Trophoblast cell (in vitro differentiated cells and primary cell): ENCODE measurements around the gene DLG2.
"Not testable (repeated sequence)": the region's sequence is repeated elsewhere in the genome, so short reads cannot be mapped to it uniquely, and the experiment has no call there.

Experiments
- DNase-seq, 2 donors: peaks; one replicate each; pipeline ENCODE4 v3.0.0-alpha.2; 2016
- H2AFZ ChIP-seq: 2 replicates; pipeline ENCODE4 v1.6.1; 2013; ENCODE audit warnings: low read length, moderate library complexity, mild to moderate bottlenecking; ENCODE audit not compliant: insufficient read depth, poor library complexity
- H2AK5ac ChIP-seq: 2 replicates; pipeline ENCODE4 v1.6.1; 2013; ENCODE audit warnings: mild to moderate bottlenecking, low read length
- H2BK120ac ChIP-seq: 2 replicates; pipeline ENCODE4 v1.6.1; 2013; ENCODE audit warnings: low read length, mild to moderate bottlenecking, moderate library complexity; ENCODE audit not compliant: insufficient read depth, poor library complexity
- H2BK12ac ChIP-seq: 2 replicates; pipeline ENCODE4 v1.6.1; 2013; ENCODE audit warnings: mild to moderate bottlenecking, low read length, moderate library complexity
- H2BK5ac ChIP-seq: 2 replicates; pipeline ENCODE4 v1.6.1; 2013; ENCODE audit warnings: low read length, low read depth, moderate library complexity, mild to moderate bottlenecking; ENCODE audit not compliant: poor library complexity
- H3K14ac ChIP-seq: 2 replicates; pipeline ENCODE4 v1.6.1; 2013; ENCODE audit warnings: mild to moderate bottlenecking, low read length
- H3K18ac ChIP-seq: 2 replicates; pipeline ENCODE4 v1.6.1; 2013; ENCODE audit warnings: mild to moderate bottlenecking, low read length
- H3K23ac ChIP-seq: 2 replicates; pipeline ENCODE4 v1.6.1; 2013; ENCODE audit warnings: low read length
- H3K27ac ChIP-seq: 2 replicates; pipeline ENCODE4 v1.5.1; 2013; ENCODE audit warnings: low read depth, mild to moderate bottlenecking, inconsistent platforms, low read length, moderate library complexity
- H3K27me3 ChIP-seq: 2 replicates; pipeline ENCODE4 v1.6.1; 2013; ENCODE audit warnings: inconsistent platforms, mild to moderate bottlenecking, low read length, moderate library complexity; ENCODE audit not compliant: insufficient read depth
- H3K36me3 ChIP-seq, 2 experiments: 1 replicate in 1 of 2; 2 replicates in 1 of 2; pipeline ENCODE4 v1.6.1; 2013; ENCODE audit warnings: low read length in 2 of 2, mild to moderate bottlenecking in 2 of 2, moderate library complexity in 1 of 2; ENCODE audit not compliant: insufficient read depth in 2 of 2, control insufficient read depth in 1 of 2
- H3K4ac ChIP-seq: 2 replicates; pipeline ENCODE4 v1.6.1; 2013; ENCODE audit warnings: low read depth, mild to moderate bottlenecking, low read length, moderate library complexity
- H3K4me1 ChIP-seq, 2 experiments: 1 replicate in 1 of 2; 2 replicates in 1 of 2; pipeline ENCODE4 v1.6.1; 2013; ENCODE audit warnings: low read length in 2 of 2, mild to moderate bottlenecking in 2 of 2, moderate library complexity in 1 of 2; ENCODE audit not compliant: insufficient read depth in 2 of 2, control insufficient read depth in 1 of 2
- H3K4me2 ChIP-seq: 2 replicates; pipeline ENCODE4 v1.6.1; 2013; ENCODE audit warnings: inconsistent platforms, mild to moderate bottlenecking, low read length, moderate library complexity
- H3K4me3 ChIP-seq: 2 replicates; pipeline ENCODE4 v1.5.1; 2013; ENCODE audit warnings: mild to moderate bottlenecking, low read depth, low read length, inconsistent platforms
- H3K79me1 ChIP-seq: one replicate; pipeline ENCODE4 v1.6.1; 2013; ENCODE audit warnings: low read length
- H3K79me2 ChIP-seq: 2 replicates; pipeline ENCODE4 v1.6.1; 2013; ENCODE audit warnings: low read length, mild to moderate bottlenecking; ENCODE audit not compliant: control insufficient read depth, insufficient read depth, poor library complexity
- H3K9ac ChIP-seq: 2 replicates; pipeline ENCODE4 v1.6.1; 2013; ENCODE audit warnings: mild to moderate bottlenecking, low read length
- H3K9me3 ChIP-seq: 2 replicates; pipeline ENCODE4 v1.6.1; 2013; ENCODE audit warnings: low read depth, mild to moderate bottlenecking, control low read depth, inconsistent platforms, low read length; ENCODE audit not compliant: insufficient read depth
- H4K12ac ChIP-seq: 2 replicates; pipeline ENCODE4 v1.6.1; 2013; ENCODE audit warnings: low read depth, mild to moderate bottlenecking, low read length, moderate library complexity
- H4K8ac ChIP-seq: 2 replicates; pipeline ENCODE4 v1.6.1; 2013; ENCODE audit warnings: low read depth, mild to moderate bottlenecking, low read length, moderate library complexity
- H4K91ac ChIP-seq: one replicate; pipeline ENCODE4 v1.6.1; 2013; ENCODE audit warnings: low read depth, mild to moderate bottlenecking, low read length, moderate library complexity
- WGBS: extraction: QIAGEN DNeasy Blood & Tissue Kit; methylation state at CpG from one replicate; pipeline ENCODE4 v1.1.7; 2013; ENCODE audit warnings: missing lambda C conversion rate; ENCODE audit not compliant: insufficient read length, insufficient coverage; ENCODE audit errors: extremely low coverage; 5-methylcytosine and 5-hydroxymethylcytosine counted together

DLG2 gene

DNA sequence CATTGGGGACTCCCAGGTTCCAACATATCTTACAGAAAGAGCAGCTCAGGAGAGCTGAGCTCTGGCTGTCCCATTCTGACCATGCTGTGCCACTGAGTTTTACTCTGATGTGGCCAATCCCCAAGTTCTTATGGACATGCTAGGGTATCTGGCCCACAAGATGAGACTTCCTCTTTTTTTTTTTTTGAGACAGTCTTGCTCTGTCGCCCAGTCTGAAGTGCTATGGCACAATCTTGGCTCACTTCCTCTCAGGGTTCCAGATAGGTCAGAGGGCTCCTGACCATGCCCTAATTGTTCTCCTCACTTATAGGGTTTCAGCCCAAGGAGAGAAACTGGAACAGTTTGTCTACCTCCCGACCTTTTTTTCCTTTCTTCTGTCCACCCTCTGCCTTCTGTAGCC lies 2188.7 kb downstream of the DLG2 start:
- Histone ChIP-seq H3K4me3 (no peak overlapping the region), H3K4ac (no peak overlapping the region), H3K36me3 (no peaks in the 10 kb centered on the region), H2BK5ac (no peak overlapping the region), H3K27me3 (no peaks in the 10 kb centered on the region), H3K9me3 (no peaks in the 10 kb centered on the region), H4K91ac (no peak overlapping the region), H3K79me1 (no peaks in the 10 kb centered on the region), H2BK120ac (no peak overlapping the region), H3K4me1 (peaks cover 3 to 11% of the 10 kb centered on the region in 2 experiments), H3K4me2 (no peak overlapping the region), H3K18ac (no peak overlapping the region), H3K23ac (no peak overlapping the region), H3K79me2 (no peaks in the 10 kb centered on the region), H3K14ac (no peak overlapping the region), H2BK12ac (no peak overlapping the region), H2AFZ (no peak overlapping the region), H2AK5ac (no peak overlapping the region), H3K9ac (no peak overlapping the region), H4K8ac (no peak overlapping the region), H3K27ac (no peak overlapping the region), H4K12ac (no peak overlapping the region)
- WGBS = no CpG with 5 or more reads among the region's 2 CpGs
- no peak for DNase-seq

DNA sequence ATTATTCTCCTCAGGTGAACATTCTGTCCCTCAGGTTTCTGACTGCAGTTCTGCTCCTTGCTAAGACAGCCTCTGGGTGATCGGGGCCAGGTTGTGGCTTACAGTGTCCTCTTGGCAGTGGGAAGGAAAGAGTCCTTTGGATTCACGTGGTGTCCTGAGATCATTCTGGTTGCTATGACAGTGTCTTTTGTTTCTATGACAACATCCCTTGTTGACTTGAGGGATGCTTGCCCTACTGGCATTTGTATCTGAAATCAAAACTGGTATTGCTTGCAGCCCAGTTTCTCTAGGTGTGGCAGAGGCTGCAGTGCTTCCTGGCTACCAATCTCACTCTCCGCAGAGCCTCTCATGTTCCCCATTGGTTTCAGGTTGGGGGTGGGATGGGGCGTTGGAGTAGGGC lies 2189.2 kb downstream of the DLG2 start:
- H3K9me3 ChIP-seq = no peaks in the 10 kb centered on the region
- H3K27ac ChIP-seq = no peak overlapping the region
- H3K4me3 ChIP-seq = no peak overlapping the region
- no peak overlapping the region for H2AK5ac ChIP-seq
- no peak overlapping the region for H3K4me2 ChIP-seq
- H2BK5ac ChIP-seq = no peak overlapping the region
- H3K18ac ChIP-seq = no peak overlapping the region
- no peak overlapping the region for H4K91ac ChIP-seq
- H3K4ac ChIP-seq = no peak overlapping the region
- H3K79me1 ChIP-seq = no peaks in the 10 kb centered on the region
- H4K12ac ChIP-seq = no peak overlapping the region
- H2BK12ac ChIP-seq = no peak overlapping the region
- H3K79me2 ChIP-seq = no peaks in the 10 kb centered on the region
- no CpG with 5 or more reads among the region's 4 CpGs for WGBS
- H2BK120ac ChIP-seq = no peak overlapping the region
- H4K8ac ChIP-seq = no peak overlapping the region
- no peak overlapping the region for H3K14ac ChIP-seq
- no peak overlapping the region for H2AFZ ChIP-seq
- H3K4me1 ChIP-seq = peaks cover 3 to 11% of the 10 kb centered on the region in 2 experiments
- H3K23ac ChIP-seq = no peak overlapping the region
- H3K27me3 ChIP-seq = no peaks in the 10 kb centered on the region
- no peak overlapping the region for H3K9ac ChIP-seq
- no peaks in the 10 kb centered on the region for H3K36me3 ChIP-seq
- DNase-seq = peak in 1 of 2 donors; percentile 55

DNA sequence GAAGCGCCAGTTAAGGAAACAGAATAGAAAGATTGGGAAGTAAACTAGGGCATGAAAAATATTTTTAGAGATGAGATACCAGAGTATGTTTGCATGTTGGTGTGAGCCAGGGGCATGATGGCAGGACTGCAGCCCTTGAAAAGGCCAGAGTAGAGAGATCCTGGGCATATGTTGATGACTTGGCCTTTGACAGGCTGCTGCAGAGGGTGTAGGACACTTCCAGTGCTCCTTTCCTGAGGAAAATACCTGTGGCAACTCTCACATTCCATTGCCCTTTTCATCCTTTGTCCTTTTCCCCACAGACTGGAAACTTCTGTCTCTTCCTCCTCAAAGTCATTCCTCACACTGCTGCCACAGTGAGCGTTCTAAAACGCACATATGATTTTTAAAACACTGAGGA lies 2190.3 kb downstream of the DLG2 start:
- no peak overlapping the region for H3K4me3 ChIP-seq
- peak in 1 of 2 donors; percentile 54 for DNase-seq
- H3K4me1 ChIP-seq = peaks cover 3 to 11% of the 10 kb centered on the region in 2 experiments
- no peak overlapping the region for H2BK120ac ChIP-seq
- no peak overlapping the region for H3K4ac ChIP-seq
- H4K12ac ChIP-seq = no peak overlapping the region
- no peak overlapping the region for H2BK5ac ChIP-seq
- no peak overlapping the region for H3K14ac ChIP-seq
- H4K91ac ChIP-seq = no peak overlapping the region
- H4K8ac ChIP-seq = no peak overlapping the region
- no peaks in the 10 kb centered on the region for H3K79me1 ChIP-seq
- H3K27me3 ChIP-seq = no peaks in the 10 kb centered on the region
- no peak overlapping the region for H3K18ac ChIP-seq
- no peak overlapping the region for H3K23ac ChIP-seq
- H2AFZ ChIP-seq = no peak overlapping the region
- no peaks in the 10 kb centered on the region for H3K79me2 ChIP-seq
- no peak overlapping the region for H3K9ac ChIP-seq
- H3K36me3 ChIP-seq = no peaks in the 10 kb centered on the region
- no peak overlapping the region for H2AK5ac ChIP-seq
- H2BK12ac ChIP-seq = no peak overlapping the region
- no peak overlapping the region for H3K4me2 ChIP-seq
- no CpG with 5 or more reads among the region's 3 CpGs for WGBS
- no peaks in the 10 kb centered on the region for H3K9me3 ChIP-seq
- no peak overlapping the region for H3K27ac ChIP-seq

DNA sequence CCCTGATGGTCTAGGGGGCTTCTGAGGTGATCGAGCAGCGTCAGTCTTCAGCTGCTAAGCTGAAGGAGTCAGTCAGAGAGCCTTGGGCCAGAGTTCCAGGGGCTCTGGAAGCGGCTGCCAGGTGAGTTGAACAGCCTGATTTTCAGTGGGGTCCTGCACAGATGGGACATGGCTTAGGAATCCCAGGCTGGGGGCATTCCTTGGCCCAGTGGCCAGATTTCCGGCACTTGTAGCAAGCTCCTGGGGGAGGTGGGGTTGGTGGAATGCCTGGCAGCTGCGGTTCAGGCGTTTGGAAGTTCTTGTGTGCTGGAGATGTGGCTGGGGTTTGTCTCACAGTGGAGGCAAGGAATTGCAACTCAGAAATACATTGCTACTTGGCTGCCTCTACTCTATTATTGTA lies 2192.3 kb downstream of the DLG2 start:
- H4K8ac ChIP-seq, H3K4me3 ChIP-seq, H4K91ac ChIP-seq, H2BK5ac ChIP-seq, H3K27me3 ChIP-seq, H4K12ac ChIP-seq, H3K4me2 ChIP-seq, H3K18ac ChIP-seq, H3K9ac ChIP-seq, H3K14ac ChIP-seq, H2AK5ac ChIP-seq, H3K23ac ChIP-seq, H2BK12ac ChIP-seq, H3K4ac ChIP-seq, H2AFZ ChIP-seq, H3K36me3 ChIP-seq, H3K79me1 ChIP-seq, H3K27ac ChIP-seq, H3K79me2 ChIP-seq, H3K9me3 ChIP-seq, H2BK120ac ChIP-seq: not testable (repeated sequence)
- WGBS = no CpG with 5 or more reads among the region's 6 CpGs
- peaks cover 3 to 11% of the 10 kb centered on the region in 2 experiments for H3K4me1 ChIP-seq
- peak; percentile 36 to 58 for DNase-seq
